Left renal cortex interstitium (tissue), 4 donors: ENCODE measurements around the gene MTFP1. TPM values are rescaled to one million over a fixed set of nuclear protein-coding genes. Genes with fewer than 3 reads are reported as not detected.

ENCODE experiments used
- DNase-seq, 4 donors: peaks; one replicate each; pipeline ENCODE4 v3.0.0-alpha.2; 2013; ENCODE audit warnings: low read depth in 4 of 4, low spot score in 2 of 4, missing footprints in 1 of 4
- polyA plus RNA-seq, 4 donors: library from polyadenylated mRNA; unstranded; fragments of 120-200 nt; gene quantifications; one replicate each; pipeline ENCODE4 v1.2.1, GENCODE V29; 2013; ENCODE audit not compliant: insufficient read length in 4 of 4

The MTFP1 gene
- polyA plus RNA-seq, 4 donors, result 8.4 to 12.8 (median 12.2) TPM

DNA sequence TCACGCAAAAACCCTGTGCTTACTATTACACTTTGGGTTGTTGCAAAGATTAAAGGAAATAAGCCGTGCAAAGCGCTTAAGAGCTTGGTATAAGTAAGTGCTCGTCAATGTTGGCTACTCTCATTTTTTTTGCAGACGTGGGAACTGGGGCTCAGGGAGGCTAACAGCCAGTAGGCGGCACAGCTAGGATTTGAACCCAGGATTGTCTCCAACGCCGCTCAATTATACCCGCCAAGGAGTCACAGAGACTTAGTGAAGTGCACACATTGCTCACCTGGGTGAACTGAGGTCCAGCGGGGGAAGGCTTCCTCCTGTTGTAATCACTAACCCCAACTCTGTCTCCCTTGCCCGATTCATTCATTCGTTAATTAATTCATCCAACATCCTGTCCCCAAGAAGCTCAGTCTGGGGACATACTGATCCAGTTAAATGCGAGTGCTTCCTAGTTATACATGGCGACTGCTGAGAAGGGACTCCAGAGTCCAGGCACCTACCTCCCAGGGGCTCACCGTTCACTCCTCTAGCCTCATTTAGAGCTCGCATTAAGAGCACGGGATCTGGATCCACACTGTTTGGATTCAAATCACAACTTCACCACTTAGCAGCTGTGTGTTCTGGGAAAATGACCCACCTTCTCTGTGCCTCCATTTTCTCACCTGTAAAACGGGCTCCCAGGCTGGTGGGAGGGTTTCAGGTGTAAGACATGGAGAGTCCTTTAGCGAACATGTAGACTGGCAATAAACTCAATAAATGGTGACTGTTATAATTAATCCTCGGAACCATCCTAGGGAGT lies 838 bp upstream of the MTFP1 start:
- no peak for DNase-seq

GRCh38 chr22:30425327-30425615 lies 297 bp upstream of the MTFP1 start:
- DNase-seq, result no peak

GRCh38 chr22:30426388-30427353 lies 1.1 kb downstream of the MTFP1 start:
- peak in 3 of 4 donors; percentile 52 to 69 (median 63) for DNase-seq

DNA sequence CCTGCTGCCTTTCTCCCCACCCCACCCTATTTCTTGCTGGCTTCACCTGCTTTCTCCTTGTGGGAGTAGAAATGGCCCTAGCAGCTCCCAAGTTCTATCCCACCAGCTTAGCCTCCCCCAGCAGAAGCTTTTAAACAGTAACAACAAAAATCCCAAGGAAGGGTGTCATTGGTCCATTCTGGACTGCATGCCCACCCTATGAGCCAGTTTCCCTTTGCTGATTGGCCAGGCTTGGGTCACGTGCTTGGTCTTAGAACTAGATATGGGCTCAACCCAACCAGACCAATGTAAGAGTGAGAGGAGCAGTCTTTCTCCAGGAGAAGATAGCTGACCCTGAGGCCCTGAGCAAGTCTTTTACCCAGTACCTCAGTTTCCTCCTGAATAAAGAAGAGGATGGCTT lies 2.3 kb downstream of the MTFP1 start:
- DNase-seq, result no peak

GRCh38 chr22:30429887-30430286 lies 4.3 kb downstream of the MTFP1 start:
- DNase-seq, result no peak

DNA sequence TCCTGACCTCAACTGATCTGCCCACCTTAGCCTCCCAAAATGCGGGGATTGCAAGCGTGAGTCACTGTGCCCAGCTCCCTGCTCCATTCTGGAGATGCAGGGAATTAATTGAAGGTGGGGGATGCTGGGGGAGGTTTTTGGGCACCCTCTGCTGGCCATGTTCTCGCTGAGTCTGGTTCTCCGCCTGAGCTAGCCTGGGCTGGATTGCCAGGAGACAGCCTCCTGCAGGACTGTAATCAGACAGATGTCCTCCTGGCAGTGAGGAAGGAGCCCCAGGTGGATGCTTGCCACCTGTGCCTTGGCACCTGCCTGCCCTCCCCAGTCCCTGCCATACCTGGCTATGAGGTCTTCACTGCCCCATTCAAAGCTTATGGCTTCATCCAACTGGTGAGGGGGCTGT lies 5.4 kb downstream of the MTFP1 start:
- no peak for DNase-seq

DNA sequence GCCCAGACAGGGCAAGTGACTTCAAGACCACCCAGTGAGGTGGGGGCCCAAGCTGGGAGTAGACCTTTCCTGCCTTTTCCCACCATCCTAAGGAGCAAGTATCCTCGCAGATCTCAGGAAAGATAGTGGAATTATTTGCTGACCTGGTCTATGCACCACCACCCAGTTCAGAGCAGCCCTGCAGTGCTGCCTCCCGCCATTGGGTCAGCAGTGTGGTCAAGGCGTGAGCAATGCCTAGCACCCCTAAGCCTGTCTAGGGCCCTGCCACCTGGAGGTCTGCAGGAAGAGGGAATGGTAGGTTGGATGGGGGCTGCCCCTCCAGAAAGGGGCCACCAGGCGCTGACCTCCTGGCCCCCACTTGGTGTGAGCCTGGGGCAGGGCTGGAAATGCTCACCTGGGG lies 6.5 kb downstream of the MTFP1 start:
- DNase-seq, result no peak

- no peak for DNase-seq
These were observed 7.0 kb downstream of the MTFP1 start for GRCh38 chr22:30432520-30432919.

DNA sequence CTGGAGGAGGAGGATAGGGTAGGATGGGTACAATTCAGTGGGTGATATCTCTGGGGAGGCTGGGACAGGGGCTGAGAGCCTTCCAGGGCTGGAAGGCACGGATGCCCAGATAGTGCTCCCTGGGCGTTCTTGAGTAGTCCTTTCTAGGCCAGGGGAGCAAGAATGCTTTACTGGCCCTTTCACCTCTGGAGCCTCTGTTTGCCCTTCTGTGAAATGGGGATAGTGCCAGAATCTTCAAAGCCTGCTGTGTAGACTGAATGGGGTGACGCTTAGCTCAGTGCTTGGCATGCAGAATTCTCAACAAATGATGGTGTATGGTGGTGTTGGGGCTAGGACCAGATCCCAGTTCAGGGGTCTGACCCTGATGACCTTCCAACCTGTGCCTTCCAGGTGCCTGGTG lies 7.7 kb downstream of the MTFP1 start:
- DNase-seq, result no peak

DNA sequence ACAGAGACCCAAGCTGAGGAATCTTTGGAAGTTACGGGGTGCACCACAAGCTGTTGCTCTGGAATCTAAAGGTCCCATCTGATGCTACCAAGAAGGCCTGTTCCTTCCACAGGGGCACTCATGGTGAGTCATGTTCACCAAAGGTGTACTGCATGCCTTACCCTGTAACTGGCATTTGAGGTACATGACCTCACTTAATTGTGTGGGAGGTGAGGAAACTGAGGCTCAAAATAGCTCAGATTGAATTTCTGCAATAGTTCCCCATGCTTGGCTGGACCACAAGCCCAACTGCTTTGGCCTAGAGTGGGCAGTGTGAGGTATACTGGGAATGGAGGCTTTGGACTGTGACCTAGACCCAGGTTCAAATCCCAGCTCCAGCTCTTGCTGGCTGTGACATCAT lies 8.2 kb downstream of the MTFP1 start:
- DNase-seq, result no peak

GRCh38 chr22:30434843-30435242 lies 9.3 kb downstream of the MTFP1 start:
- DNase-seq, result no peak

- no peak for DNase-seq
These were observed 10.1 kb downstream of the MTFP1 start for GRCh38 chr22:30435674-30436126.

DNA sequence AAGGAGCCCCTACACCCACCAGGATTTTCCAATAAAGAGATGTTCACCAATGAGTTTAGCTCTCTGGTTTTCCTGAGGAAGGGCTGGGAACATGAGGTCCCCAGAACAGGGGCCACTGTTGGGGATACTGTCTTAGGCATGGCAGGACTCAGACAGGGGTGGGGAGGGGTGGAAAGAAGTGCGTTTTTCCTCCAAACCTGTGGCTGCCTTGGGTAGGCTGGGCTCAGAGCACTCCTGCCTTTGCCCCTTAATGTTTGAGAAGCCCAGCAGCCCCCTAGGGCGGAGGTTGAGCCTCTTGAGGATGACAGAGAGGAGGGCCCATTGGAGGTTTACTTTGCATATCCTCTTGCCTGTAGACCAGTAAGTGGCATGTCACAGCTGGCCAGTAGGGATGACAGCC lies 10.6 kb downstream of the MTFP1 start:
- DNase-seq, result no peak

- no peak for DNase-seq
These were observed 13.0 kb downstream of the MTFP1 start for GRCh38 chr22:30438559-30438958.

- no peak for DNase-seq
These were observed 13.7 kb downstream of the MTFP1 start for GRCh38 chr22:30439226-30439625.

DNA sequence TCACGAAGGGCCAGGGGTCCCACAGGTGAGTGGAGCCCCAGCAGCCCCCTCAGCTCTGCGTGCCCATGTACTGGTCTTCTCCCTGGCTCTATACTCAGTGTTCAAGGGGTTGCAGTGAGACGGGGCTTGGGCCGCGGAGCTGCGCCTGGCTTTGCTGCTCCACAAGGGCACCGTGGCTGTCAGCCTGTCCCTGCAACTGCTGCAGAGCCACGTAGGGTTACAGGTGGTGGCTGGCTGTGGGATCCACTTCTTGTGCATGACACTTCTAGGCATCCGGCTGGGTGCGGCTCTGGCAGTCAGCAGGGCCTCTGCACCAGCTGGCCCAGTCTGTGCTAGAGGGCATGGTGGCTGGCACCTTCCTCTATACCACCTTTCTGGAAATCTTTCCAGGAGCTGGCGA lies 14.3 kb downstream of the MTFP1 start:
- DNase-seq, result no peak

DNA sequence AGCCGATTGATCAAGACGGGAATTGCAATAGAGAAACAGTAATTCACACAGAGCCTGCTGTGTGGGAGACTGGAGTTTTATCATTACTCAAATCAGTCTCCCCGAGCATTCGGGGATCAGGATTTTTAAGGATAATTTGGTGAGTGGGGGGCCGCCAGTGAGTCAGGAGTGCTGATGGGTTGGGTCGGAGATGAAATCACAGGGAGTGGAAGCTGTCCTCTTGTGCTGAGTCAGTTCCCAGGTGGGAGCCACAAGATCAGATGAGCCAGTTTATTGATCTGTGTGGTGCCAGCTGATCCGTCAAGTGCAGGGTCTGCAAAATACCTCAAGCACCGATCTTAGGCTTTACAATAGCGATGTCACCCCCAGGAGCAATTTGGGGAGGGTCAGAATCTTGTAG lies 15.5 kb downstream of the MTFP1 start:
- DNase-seq, result no peak

GRCh38 chr22:30444632-30445437 lies 19.3 kb downstream of the MTFP1 start:
- DNase-seq, result no peak

DNA sequence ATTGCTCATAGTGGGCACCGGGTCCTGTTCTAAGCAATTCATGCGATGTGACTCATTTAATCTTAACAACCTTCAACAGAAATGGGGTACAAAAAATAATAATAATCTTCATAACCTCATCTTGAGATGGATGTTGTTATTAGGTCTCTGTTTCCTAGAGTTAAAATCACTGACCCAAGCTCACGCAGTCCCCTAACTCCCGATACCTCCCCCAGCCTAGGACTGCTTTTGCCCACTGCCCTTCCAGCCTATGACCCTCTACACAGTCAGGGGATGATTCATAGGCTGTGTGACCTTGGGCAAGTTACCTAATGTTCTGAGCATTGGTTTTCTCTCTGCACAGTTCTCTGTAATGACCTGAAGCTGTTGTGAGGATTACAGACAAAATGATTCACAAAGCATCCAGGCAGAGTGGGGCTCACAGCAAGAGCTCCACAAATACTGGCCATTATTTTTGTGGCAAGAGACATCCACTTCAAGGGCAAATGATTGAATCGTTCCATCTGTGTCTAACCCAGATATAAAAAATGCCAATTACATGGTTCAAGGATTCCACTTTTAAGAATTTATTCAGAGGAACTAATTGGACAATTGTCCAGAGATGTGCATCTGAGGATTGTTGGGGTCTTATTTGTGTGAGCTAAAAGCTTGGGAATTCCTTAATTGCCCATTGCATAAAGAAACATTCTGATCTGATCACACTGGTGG lies 20.0 kb downstream of the MTFP1 start:
- no peak for DNase-seq

DNA sequence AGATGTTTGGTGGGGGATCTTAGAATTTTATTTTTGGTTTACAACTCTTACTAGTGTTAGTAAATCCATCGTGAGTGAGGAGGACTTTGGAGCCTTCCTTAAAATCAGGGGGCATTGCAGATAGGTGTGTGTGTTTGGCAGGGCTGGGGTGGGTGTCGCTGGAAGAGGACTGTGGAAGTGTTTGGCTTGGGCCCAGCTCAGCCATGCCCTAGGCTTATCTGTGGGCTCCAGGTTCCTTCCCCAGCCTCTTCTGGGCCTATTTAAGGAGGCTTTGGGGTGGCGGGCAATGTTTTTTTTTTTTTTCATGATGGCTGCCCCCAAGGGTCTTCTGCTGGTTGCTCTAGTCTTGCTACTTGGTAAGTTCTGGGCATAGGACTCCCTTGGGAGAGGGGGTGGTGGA lies 22.1 kb downstream of the MTFP1 start:
- no peak for DNase-seq
